ENCODE measurements around the gene TARDBP.
A peak's percentile ranks its signal among the peaks of the same experiment; 100 is the strongest.
"Not testable (repeated sequence)": the region's sequence is repeated elsewhere in the genome, so short reads cannot be mapped to it uniquely, and the experiment has no call there.

The TARDBP gene

GRCh38 chr1:11044086-11044848 lies 31.8 kb downstream of the TARDBP start:
- DNase-seq: no peak

- DNase-seq: no peak
Observed at GRCh38 chr1:11044849-11045427, 32.5 kb downstream of the TARDBP start.

GRCh38 chr1:11045428-11046269 lies 33.2 kb downstream of the TARDBP start:
- no peak for DNase-seq

GRCh38 chr1:11046270-11046566 lies 33.8 kb downstream of the TARDBP start:
- DNase-seq: no peak

GRCh38 chr1:11046625-11047365 lies 34.3 kb downstream of the TARDBP start, which contains the start of gene MASP2:
Gene MASP2 (minus strand): TSS chr1:11047239. CDS start chr1:11047207, 32 bp downstream.
- no peak for DNase-seq

- not testable (repeated sequence) for DNase-seq
Observed at GRCh38 chr1:11051121-11051520, 38.7 kb downstream of the TARDBP start.

GRCh38 chr1:11051781-11052511 lies 39.5 kb downstream of the TARDBP start:
- no peak for DNase-seq

- DNase-seq: no peak
Observed at GRCh38 chr1:11052839-11053757, 40.6 kb downstream of the TARDBP start.

- DNase-seq: no peak
Observed at GRCh38 chr1:11053758-11054137, 41.3 kb downstream of the TARDBP start.

- DNase-seq: no peak
Observed at GRCh38 chr1:11054181-11054580, 41.7 kb downstream of the TARDBP start.

- DNase-seq: no peak
Observed at GRCh38 chr1:11054666-11055065, 42.2 kb downstream of the TARDBP start.

- no peak for DNase-seq
Observed at GRCh38 chr1:11055676-11056075, 43.2 kb downstream of the TARDBP start.

GRCh38 chr1:11056504-11056903 lies 44.0 kb downstream of the TARDBP start:
- no peak for DNase-seq

GRCh38 chr1:11057477-11057876 lies 45.0 kb downstream of the TARDBP start:
- no peak for DNase-seq

GRCh38 chr1:11058026-11058425 lies 45.6 kb downstream of the TARDBP start:
- DNase-seq: no peak

GRCh38 chr1:11058595-11059154 lies 46.2 kb downstream of the TARDBP start:
- no peak for DNase-seq

GRCh38 chr1:11059155-11059967 lies 46.9 kb downstream of the TARDBP start:
- no peak for DNase-seq

GRCh38 chr1:11059968-11060830 lies 47.7 kb downstream of the TARDBP start, which contains the start of gene SRM:
Gene SRM (minus strand): TSS chr1:11060018. CDS start chr1:11059943, 75 bp downstream.
- DNase-seq: peak; percentile 89

Data from CD4-positive, alpha-beta T cell treated with Interferon gamma for 1 hour (primary cell).